GM12801 (cell line): ENCODE measurements around the gene RASL11B.

ENCODE experiments used
- CTCF ChIP-seq: IDR thresholded peaks from one replicate; pipeline ENCODE4 v1.5.1; 2011; ENCODE audit warnings: control low read depth; ENCODE audit not compliant: insufficient read length; ENCODE audit errors: extremely low read depth

The RASL11B gene

DNA sequence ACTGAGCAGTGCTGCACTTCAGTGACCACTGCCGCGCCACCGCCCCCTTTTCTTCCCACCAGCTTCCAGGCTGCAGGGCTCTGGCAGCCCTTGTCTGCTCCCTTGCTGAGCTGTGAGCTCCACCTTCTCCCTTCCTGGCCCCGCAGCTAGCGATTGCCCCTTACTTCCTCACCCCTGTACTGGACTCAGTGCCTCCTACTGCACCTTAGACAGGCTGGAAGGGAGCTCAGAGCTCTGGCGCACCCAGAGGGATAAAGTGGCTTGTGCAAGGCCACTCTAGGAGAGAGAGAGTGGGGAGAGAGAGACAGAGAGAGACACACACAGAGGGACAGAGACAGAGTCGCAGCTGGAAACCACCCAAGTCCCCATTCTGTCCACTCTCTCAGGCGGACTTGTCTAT lies 6.0 kb downstream of the RASL11B start:
- TF ChIP-seq CTCF: no peak

DNA sequence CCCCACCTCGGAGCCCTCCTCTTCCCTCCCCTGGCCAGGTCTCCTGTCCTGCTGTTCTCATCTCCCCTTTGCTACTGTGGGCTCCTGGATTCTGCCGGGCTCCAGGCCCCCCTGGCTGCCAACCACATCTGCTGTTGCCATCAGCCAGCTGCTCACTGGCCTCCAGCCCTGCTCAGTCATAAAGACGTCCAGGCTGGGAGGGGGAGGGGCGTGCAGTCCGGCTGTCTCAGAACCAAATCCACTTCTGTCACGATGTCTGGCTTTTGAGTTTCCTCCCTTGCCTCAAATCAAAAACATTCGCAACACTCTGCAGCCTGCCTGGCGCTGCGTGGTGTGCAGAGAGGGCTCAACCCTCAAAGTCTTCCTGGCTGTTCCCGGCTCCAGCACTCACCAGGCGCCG lies 7.1 kb downstream of the RASL11B start:
- no peak for TF ChIP-seq CTCF

DNA sequence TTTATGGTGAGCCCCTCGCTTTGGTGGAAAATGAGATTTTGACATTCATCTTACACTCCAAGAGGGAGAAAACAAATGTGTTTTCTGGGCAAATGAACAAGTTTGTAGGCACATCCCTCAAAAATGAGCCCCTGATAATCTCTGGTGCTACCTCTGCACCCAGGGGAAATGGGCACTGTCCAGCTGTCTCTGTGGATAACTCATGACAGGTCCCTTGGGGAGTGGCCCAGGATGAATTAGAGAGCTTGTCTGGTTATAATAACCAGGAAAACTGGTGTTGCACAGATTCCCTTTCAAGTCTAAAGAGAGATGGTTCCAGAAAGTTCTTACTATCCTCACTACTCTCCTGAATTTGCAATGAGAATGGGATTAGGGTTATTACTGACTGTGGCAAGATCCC lies 7.5 kb downstream of the RASL11B start:
- TF ChIP-seq CTCF: no peak

GRCh38 chr4:52870225-52870624 lies 8.1 kb downstream of the RASL11B start:
- TF ChIP-seq CTCF: no peak

GRCh38 chr4:52873191-52873590 lies 11.1 kb downstream of the RASL11B start:
- no peak for TF ChIP-seq CTCF

DNA sequence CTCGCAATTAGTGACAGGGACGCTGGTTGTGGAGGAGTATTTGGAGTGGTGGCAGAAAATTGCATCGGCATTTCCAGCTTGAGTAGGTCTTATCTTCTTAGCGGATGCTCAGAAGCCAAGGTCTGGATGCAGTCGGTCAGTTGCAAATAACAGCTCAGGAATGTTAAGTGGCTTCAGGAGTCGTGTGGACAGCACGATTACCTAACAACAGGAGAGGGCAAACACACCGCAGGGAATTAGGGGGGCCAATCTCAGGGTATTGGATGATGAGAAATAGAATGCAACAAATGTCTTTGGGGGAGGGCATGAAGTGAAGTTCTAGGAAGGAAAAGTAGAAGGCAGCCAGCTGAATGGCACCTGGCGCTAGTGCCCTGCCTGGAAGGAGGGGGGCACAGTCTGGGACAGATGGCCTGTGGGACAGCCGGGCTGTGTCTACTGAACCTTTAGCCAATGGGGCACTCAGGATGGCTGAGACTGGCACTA lies 11.8 kb downstream of the RASL11B start:
- no peak for TF ChIP-seq CTCF

GRCh38 chr4:52874948-52875347 lies 12.8 kb downstream of the RASL11B start:
- TF ChIP-seq CTCF: no peak

DNA sequence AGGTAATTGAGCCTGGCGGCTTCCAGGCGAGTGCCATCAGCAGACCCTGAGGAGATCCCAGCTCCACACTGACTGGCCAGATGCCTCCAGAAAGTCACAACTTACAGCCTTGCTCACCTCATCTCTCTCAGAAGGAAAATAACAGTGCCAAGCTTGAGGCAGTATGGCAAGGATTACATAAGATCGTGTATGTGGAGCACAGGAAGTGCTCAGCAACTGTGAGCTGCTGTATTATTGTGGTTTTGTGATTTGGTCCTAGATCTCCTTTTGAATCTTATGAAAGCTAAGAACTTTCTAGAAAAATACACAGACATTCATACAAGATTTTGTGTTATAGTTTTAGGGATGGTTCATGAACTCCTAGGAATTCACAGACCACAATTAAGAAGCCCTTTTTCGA lies 14.0 kb downstream of the RASL11B start:
- TF ChIP-seq CTCF: no peak
